GM21723 (cell line): ENCODE results near the gene CEBPZOS.

Experiments used
- ATAC-seq: cut with Tn5 transposase; IDR thresholded peaks from one replicate; pipeline ENCODE4 v1.9.1; 2021; ENCODE audit warnings: mild to moderate bottlenecking, moderate library complexity; ENCODE audit not compliant: unreplicated experiment

CEBPZOS gene

DNA sequence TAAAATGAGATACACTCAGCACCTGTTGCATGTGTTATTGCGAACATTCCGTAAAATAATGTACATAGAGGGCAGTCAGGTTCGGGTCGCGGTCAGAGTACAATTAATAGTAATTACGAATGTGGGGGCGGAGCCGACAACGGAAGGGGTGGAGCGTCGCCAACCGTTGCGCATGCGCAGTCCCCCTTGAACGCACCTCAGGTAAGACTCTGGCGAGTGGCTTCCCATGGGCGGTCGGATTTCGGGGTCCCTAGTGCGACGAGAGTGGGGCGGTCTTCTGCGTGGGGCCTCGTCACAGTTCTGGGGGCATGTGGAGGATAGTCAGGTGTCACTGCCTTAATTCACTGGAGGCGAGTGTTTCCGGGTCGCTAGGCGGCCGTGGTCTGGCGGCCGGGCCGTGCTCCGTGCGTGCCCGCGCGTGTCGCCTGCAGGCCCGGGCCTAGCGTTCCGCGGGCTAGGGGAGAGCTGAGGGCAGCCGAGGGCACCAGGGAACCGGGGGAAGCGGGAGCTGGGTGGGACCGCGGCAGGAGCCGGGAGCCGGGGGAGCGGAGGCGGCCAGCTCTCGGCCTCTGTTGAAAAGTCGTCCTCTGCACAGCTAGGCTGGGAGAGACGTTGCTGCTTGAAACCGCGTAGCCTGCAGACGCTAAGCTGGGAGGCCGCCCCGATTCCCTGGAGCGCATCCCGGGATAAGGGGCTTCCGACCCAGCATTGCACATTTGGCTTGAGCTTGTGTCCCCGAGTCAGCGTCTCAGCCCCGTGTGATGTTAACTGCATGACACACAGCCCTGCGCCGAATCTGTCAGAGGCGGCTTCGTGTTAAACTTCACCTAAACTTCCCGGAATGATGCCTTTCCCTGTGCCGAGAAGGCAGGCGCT lies at the start of gene CEBPZOS:
CEBPZOS (plus strand) TSS at position 177 of the 876 bp plus-strand sequence. CDS start 3,209 bp downstream, outside the sequence.
- ATAC-seq = peak; percentile 78

DNA sequence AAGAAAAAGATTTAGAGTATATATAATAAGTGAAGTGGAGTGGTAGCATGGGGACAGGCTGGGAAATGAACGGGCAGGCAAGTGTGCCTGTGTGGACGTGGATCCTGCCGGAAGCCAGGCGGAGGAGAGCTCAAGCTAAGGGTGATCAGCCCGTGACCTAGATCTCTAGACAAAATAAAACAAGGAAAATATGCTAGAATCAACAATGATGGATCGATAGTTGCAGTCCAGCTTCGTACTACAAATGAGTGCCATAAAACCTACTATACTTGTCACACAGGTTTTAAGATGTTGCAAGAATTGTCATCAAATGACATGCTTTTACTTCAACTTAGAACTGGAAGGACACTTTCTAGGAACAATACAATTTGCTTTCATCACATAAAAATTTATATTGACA lies 48.0 kb upstream of the CEBPZOS start:
- ATAC-seq = no peak

DNA sequence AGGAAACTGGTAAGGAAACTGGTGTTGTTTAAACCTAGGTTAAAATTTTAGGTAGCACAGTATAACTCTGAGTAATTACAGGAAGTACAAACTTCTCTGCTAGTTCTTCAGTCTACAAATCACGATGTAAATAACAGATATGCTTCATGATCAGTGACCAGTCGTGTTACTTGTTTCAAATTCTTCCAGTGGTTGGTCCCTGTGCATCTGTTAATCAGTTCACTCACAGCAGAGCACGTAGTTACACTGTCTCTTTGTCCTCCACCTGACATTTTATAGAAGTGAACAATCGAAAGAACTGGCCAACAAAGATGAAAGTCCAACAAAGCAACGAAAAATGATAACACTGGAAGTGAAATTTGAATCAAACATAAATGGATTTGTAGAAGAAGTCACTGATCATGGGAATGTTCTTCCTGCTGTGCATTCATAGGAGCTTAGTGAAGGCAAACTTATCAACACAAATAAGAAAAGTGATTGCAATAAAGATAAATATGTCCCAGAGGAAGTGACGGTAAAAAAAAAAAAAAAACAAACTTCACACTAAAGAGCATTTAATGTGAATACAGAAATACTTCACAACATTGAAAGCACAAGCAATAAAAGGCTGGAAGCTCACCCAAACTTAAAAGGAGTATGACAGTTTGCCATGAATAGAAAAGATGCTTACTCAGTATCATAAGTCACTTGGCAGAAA lies 46.5 kb upstream of the CEBPZOS start:
- no peak for ATAC-seq

DNA sequence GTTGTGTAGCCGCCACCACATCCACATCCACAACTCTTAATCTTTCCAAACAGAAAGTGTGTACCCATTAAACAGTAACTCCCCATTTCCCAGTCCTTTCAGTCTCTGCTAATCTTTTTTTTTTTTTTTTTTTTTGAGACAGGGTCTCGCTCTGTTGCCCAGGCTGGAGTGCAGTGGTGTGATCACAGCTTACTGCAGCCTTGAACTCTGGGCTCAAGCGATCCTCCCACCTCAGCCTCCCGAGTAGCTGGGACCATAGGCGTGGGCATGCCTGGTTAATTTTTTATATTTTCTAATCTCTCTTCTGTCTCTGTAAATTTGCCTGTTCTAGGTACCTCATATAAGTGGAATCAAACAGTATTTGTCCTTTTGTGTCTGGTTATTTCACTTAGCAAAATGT lies 43.1 kb upstream of the CEBPZOS start:
- no peak for ATAC-seq

DNA sequence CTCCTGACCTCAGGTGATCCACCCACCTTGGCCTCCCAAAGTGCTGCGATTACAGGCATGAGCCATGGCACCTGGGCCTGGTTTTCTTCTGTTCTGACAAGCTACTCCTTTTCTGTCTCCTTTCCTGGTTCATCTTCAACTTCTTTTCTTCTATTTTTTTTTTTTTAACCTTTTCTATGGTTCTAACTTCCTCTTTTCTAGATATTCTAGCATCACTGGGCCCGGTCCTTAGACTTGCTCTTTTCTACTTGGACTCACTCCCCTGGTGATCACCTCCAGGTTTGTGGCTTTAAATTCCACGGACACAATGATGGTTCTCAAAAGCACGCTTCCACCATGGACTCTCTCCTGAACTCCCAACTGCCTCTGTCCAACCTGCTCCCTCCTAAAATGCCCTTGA lies 41.5 kb upstream of the CEBPZOS start:
- no peak for ATAC-seq

DNA sequence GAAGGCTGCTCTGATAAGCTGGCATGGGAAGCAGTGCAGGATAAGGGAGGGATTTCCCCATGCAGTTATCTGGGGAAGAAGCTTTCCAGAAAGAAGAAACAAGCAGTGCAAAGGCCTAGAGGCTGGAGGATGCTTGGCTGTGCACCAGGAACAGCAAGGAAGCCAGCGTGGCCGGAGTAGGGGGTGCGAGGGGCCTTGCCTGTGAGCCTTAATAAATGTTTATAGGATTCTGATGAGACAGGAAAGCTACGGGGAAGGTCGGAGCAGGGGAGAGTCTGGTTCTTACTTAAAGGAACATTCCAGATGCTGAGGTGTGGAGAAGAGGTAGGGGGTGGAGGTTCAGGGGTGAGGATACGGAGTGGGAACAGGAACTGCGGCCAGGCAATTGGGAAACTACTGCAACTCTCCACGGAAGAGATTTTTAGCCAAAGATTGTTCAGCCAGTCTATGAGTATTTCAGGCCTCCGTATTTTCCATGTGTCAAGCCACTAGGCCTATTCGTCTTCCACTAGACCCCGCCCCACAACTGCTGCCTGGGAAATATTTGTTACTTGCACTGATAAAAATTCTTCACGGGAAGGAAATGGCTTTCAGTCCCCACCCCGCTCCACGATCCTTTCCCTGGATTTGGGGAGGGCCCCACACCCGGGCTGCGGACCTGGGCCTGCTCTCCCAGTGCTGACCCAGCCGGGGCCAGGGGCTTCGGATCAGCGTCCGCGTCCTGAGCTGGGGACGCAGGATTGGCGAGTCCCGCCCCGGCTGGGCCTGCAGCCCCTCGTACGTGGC lies 40.0 kb upstream of the CEBPZOS start:
- ATAC-seq = peak; percentile 40

DNA sequence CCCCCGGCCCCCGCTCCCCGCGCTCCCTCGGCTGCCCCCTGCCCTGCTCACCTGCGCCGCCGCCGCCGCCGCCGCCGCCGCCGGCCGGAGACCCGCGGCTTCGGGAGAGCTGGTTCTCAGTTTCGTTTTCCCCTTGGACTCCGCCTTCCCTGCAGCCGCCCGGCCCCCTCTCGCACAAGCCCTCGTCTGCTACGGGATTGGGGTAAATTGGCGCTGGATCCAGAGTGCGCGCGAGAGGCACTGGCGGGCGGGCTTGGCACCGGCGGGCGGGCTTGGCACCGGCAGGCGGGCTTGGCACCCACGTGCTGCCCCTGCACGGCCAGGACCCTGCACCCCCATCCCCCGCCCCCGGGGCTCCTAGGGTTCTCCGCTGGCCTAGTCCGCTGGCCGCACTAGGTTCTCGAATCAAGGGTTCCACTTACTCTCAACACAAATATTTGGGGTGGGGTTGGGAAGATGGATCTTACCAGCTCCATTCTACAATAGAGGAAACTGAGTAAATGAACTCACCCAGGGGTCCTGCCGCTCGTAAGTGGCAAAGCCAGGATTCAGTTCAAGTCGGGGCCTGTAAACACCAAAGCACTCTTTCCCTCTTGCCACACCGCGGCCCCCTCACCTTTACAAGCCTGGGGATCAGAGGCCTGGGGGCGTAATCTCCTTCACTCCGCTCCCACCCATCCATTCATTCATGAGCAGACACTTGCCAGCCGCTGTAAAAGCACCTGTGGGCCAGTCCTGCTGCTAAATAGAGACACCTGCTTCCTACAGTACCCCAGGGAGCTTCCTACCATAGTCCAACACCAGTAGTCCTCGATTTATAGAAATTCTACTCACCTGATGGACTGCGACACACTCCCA lies 39.2 kb upstream of the CEBPZOS start, which contains the start of gene EIF2AK2:
EIF2AK2 (minus strand) TSS at position 124 of the 858 bp plus-strand sequence. CDS start 9,174 bp downstream, outside the sequence.
- ATAC-seq = peak; percentile 88

DNA sequence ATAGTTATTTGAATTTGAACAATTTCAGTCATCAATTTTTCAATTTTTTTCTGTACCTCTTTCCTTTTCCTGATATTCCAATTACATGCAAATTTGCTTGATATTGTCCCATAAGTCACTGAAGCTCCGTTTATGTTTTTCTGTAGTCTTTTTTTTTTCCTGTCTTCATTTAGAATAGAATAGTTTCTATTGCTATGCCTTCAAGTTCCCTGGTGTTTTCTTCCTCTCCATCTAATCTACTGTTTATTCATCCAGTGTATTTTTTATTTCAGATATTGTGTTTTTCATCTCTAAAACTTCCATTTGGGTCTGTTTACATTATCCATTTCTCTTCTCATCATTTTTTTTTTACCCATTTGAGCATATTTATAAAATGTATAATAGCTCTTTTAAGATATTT lies 31.5 kb upstream of the CEBPZOS start:
- no peak for ATAC-seq

DNA sequence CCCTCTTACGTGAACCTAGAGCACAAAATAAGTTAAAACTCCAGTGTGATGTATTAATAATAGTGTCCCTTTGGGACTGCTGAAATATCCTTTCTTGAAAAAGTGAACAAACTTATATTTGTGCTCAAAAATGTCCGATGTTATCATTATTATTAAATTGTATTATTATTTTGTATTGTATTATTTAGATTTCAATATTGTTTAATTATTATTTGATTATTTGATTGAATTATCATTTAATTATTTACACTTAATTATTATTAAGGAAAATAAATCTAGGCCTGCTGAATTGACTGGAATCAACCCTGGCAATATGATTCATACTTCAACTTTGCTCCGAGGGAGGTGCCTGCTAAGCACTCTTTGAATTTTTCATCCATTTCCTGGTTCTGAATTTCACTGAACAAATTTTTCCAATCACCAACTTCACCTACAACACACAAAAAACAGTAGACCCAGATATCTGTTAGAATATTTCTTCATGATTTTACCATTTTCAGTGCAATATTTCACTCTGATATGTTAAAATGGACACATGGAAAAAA lies 28.6 kb upstream of the CEBPZOS start:
- ATAC-seq = no peak

DNA sequence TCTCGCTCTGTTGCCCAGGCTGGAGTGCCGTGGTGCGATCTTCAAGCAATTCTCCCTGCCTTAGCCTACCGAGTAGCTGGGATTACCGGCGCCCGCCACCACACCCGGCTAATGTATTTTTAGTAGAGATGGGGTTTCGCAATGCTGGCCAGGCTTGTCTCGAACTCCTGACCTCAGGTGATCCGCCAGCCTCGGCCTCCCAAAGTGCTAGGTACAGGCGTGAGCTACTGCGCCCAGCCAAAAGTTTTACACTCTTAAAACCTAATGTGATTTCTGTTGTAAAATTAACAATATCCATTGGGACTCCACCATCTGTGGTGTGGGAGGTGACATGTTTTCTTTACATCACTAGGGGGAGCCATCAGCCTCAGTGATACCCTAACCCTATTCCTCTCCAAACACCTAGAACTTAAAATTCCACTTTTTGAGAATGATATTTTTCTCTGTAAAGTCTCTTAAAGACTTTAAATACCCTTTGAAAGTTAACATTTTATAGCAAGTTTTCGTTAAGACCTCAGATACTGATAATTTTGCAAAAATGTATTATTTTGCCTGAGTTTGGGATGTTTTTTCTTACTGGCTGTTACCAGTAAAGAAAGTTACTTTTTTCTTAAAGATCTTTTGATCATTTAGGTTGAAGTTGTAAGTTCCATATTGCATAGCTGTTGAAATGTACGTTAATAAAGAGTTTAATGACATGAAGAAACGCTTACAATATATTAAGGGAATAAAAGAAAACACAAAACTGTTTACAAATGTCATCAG lies 27.9 kb upstream of the CEBPZOS start:
- ATAC-seq = no peak

DNA sequence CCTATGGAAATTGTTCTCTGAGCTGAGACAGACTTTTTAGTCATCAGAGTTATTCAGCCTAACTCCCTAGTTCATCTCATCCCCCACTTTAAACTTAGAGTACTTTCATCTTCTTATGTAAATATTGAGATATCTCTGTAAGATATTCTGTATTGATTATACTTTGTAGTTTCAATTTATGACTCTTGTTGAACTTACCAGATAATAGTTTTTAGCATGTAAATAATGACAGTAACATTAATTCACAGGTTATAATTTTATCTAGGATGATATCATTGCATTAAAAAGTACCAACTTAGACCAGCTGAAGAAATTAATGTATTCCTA lies 24.7 kb upstream of the CEBPZOS start:
- no peak for ATAC-seq

DNA sequence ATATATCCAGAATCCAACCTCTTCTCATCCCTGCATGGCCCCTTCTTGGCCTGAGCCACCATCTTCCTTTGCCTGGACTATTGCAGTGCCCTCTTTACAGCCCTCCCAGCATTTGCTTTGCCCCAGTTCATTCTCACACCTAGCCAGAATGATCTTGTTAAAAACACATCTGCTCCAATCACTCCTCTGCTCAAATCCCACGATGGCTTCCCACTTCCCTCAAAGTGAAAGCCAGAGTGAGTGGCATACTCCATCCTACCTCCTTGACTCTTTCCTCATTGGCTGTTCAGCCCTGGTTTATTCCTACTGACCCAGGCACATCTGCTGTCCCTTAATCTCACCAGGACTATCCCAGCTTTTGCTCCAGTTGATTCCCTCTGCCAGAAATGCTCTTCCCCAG lies 22.6 kb upstream of the CEBPZOS start:
- no peak for ATAC-seq

DNA sequence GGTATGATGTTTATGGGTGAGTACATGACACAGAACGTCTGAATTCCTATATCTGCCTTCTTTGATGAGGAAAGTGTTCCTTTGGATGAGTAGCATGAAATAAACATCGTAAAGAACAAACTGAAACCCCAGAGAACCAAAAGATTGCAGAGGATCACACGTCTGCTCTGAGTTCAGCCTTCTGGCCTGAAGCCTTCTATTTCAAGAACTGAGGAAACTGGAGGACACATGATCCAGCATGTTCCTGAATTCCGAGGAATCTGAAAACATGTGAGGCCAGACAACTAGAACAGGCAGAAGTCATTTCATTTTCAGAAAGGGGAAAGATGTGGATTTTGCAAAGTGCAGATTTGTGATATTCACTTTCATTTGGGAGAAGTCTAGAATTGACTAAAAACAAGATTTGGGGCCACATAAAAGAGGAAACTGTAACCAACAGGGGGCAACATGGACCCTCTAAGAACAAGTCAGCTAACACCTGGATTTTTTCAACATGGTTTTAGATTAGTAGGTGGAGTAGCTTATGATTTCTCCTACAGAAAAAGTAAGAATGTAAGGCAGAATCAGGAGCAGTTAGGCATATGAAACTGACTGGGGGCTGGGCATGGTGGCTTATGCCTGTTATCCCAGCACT lies 16.2 kb upstream of the CEBPZOS start:
- no peak for ATAC-seq

DNA sequence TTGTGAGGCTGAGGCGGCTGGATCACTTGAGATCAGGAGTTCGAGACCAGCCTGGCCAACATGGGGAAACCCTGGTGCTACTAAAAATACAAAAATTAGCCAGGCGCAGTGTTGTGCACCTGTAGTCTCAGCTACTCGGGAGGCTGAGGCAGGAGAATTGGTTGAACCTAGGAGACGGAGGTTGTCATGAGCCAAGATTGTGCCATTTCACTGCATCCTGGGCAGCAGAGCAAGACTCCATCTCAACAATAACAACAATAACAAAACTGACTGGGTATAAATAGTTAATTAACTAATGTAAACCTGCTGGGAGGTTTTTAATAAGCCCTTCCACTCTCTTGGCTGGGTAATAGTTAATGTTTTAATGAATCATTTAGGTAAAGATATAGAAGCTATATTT lies 15.7 kb upstream of the CEBPZOS start:
- ATAC-seq = no peak

DNA sequence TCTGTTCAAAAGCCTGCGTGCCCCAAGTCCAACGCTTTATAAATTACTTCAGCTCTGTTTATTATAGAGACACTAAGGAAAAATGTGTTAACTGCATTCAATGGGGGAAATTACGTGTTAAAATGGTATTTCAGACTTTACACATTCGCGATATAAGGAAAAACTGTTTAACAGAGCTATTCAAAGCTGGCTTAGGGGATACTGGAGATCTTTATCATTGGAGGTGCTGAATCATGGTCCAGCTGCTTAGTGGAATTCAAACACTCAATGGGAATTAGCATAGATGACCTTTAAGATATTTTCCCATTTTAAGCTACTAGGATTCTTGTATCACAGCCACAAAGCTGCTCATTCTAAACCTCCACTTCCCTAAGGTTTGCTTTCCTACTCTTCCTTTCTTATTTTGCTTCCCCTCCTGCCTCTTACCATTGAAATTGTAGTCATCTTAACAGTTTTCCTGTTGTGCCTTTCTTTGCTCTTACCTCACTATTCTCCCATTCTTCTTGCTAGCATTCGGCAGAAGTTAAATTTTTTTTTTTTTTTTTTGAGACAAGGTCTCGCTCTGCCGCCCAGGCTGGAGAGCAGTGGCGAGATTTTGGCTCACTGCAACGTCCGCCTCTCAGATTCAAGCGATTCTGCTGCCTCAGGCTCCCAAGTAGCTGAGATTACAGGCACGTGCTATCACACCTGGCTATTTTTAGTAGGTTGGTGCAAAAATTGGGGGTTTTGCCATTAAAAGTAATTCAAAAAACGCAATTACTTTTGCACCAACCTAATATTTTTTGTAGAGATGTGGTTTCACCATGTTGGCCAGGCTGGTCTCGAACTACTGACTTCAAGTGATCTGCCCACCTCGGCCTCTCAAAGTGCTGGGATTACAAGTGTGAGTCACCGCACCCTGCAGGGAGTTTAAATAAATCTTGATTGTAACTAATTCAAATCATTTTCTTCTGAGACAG lies 14.3 kb upstream of the CEBPZOS start:
- no peak for ATAC-seq

DNA sequence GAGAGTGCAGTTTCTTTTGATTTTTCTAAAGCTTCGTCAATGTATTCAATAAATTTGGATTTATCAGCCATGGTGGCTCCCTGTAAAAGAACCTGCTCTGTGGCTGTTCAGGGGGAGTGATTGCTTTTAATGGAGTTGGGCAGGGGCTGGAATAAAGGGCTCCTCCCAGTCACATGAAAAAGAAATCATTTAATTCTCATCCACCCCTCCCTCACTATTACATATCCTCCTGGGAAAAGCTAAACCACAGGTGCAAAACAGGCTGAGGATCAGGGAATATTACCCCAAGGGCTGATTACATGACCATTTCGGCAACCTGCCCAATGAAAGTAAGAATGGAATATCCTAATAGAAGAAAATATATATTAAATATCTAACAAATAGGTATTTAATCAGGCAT lies 7.7 kb upstream of the CEBPZOS start, which contains the start of gene SULT6B1:
SULT6B1 (minus strand) TSS at position 101 of the 400 bp plus-strand sequence; CDS start at position 71, 30 bp downstream.
- no peak for ATAC-seq

DNA sequence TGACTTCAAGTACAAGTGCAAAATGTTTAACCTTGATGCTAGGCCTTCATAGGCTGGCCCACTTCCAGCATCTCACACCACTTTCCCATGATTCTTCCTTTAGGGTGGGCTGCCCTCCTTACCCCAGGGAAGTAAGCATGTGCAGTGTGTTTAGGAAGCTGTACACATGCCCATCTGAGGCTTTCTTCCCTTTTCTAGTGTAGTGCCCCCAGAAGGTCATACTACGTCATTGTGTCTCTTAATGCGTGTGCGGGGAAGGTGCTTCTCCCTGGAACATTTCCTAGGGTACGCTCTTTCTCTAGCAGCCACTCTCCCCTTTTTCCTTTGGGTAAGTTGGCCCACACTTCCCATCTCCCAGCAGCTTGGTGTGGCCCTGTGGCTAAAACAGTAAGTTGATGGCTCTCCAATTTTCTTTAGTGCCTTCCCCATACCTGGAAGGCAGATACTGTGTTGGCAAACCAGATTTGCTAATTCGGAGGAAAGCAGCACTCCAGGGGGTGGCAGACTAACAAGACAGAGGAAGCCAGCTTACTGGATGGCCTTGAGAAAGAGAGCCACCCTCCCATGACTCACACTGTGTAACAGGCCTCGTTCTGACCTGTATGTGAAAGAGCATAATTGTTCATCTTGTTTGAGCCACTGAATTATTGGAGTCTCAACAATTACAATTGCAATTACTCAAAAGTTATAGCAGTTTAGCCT lies 6.7 kb upstream of the CEBPZOS start:
- no peak for ATAC-seq
